GM23248 (cell line): ENCODE data around the gene KNDC1. TPM values are rescaled to one million over a fixed set of nuclear protein-coding genes. Genes with fewer than 3 reads are reported as not detected.

Experiments used
- DNase-seq: peaks from one replicate; pipeline ENCODE4 v3.0.0-alpha.2; 2015
- H2AFZ ChIP-seq: fragments of 200-600 bp; sonication (generic); 2 replicates; pipeline ENCODE4 v1.6.1; 2016; ENCODE audit warnings: antibody characterized with exemption
- H3F3A ChIP-seq: fragments of 200-600 bp; sonication (generic); 2 replicates; pipeline ENCODE4 v1.6.1; 2016; ENCODE audit warnings: mild to moderate bottlenecking, antibody characterized with exemption, mixed run types; ENCODE audit not compliant: insufficient read depth
- H3K27ac ChIP-seq: fragments of 200-600 bp; sonication (generic); 2 replicates; pipeline ENCODE4 v1.5.1; 2016; ENCODE audit warnings: mild to moderate bottlenecking
- H3K27me3 ChIP-seq: fragments of 200-600 bp; sonication (generic); replicated peaks from 2 replicates; pipeline ENCODE4 v1.6.1; 2016; ENCODE audit warnings: mild to moderate bottlenecking; ENCODE audit not compliant: insufficient read depth
- H3K36me3 ChIP-seq: fragments of 200-600 bp; sonication (generic); 2 replicates; pipeline ENCODE4 v1.6.1; 2016; ENCODE audit warnings: low read depth, mild to moderate bottlenecking
- H3K4me1 ChIP-seq: fragments of 200-600 bp; sonication (generic); 2 replicates; pipeline ENCODE4 v1.6.1; 2016; ENCODE audit warnings: mild to moderate bottlenecking; ENCODE audit not compliant: insufficient read depth
- H3K4me2 ChIP-seq: fragments of 200-600 bp; sonication (generic); one replicate; pipeline ENCODE4 v1.6.1; 2016; ENCODE audit warnings: mild to moderate bottlenecking; ENCODE audit not compliant: unreplicated experiment
- H3K4me3 ChIP-seq: fragments of 200-600 bp; sonication (generic); 2 replicates; pipeline ENCODE4 v1.5.1; 2016; ENCODE audit warnings: mild to moderate bottlenecking
- H3K79me2 ChIP-seq: fragments of 200-600 bp; sonication (generic); 2 replicates; pipeline ENCODE4 v1.6.1; 2016; ENCODE audit warnings: mild to moderate bottlenecking; ENCODE audit not compliant: insufficient read depth
- H3K9ac ChIP-seq: fragments of 200-600 bp; sonication (generic); 2 replicates; pipeline ENCODE4 v1.6.1; 2016; ENCODE audit warnings: mild to moderate bottlenecking
- H3K9me2 ChIP-seq: fragments of 200-600 bp; sonication (generic); 2 replicates; pipeline ENCODE4 v1.6.1; 2016; ENCODE audit warnings: mixed run types, mild to moderate bottlenecking, moderate library complexity; ENCODE audit not compliant: insufficient read depth
- H3K9me3 ChIP-seq: fragments of 200-600 bp; sonication (generic); one replicate; pipeline ENCODE4 v1.6.1; 2017; ENCODE audit warnings: low read depth
- H4K20me1 ChIP-seq: fragments of 200-600 bp; sonication (generic); 2 replicates; pipeline ENCODE4 v1.6.0; 2016; ENCODE audit not compliant: insufficient read depth
- EZH2 ChIP-seq: fragments of 200-600 bp; sonication (generic); IDR thresholded peaks from 2 replicates; pipeline ENCODE4 v1.6.1; 2018; ENCODE audit warnings: antibody characterized with exemption, mild to moderate bottlenecking; ENCODE audit not compliant: insufficient read depth, poor library complexity, severe bottlenecking
- EZH2phosphoT487 ChIP-seq: fragments of 200-600 bp; sonication (generic); IDR thresholded peaks from 2 replicates; pipeline ENCODE4 v1.6.1; 2018; ENCODE audit warnings: antibody characterized with exemption, moderate library complexity, mild to moderate bottlenecking, low read depth; ENCODE audit not compliant: insufficient read depth
- WGBS, 2 experiments: methylation state at CpG; one replicate each; pipeline ENCODE4 v1.1.6; 2015 to 2017; ENCODE audit warnings: low lambda C conversion rate in 2 of 2, low coverage in 1 of 2; ENCODE audit errors: missing lambda C conversion rate in 2 of 2; 5-methylcytosine and 5-hydroxymethylcytosine counted together
- in situ Hi-C: fragments of 300-500 bp; cut with MboI; formaldehyde crosslinking; loops from 2 replicates; pipeline ENCODE4 v1.15.0; 2020
- polyA plus RNA-seq: library from polyadenylated mRNA; unstranded; fragments of >200 nt; fragmentation: Nextera tagmentation; extraction: Ambion mirVana; gene quantifications from 2 replicates; pipeline ENCODE4 v1.2.1, GENCODE V29; 2016
- total RNA-seq: library from RNA; depleted of rRNA; stranded (reverse); fragments of >200 nt; shearing (Covaris generic); gene quantifications from 2 replicates; pipeline ENCODE4 v1.2.3, GENCODE V29; 2014

KNDC1 gene
- total and polyA plus RNA-seq, 2 experiments from 2014 or later = 0.44 to 0.54 TPM

- no peak overlapping the region for H3K9ac ChIP-seq
- H3K4me1 ChIP-seq = no peaks in the 10 kb centered on the region
- no peaks in the 10 kb centered on the region for H3F3A ChIP-seq
- in situ Hi-C loops = no loop called here
- no peaks in the 10 kb centered on the region for H3K9me3 ChIP-seq
- H3K9me2 ChIP-seq = no peaks in the 10 kb centered on the region
- no peak overlapping the region for H3K4me2 ChIP-seq
- no peak overlapping the region for H2AFZ ChIP-seq
- H3K4me3 ChIP-seq = no peak overlapping the region
- H4K20me1 ChIP-seq = no peaks in the 10 kb centered on the region
- no peak for DNase-seq
- 44 to 51% methylated on average over 12 to 21 of the region's 21 CpGs for WGBS, 2 experiments
- H3K79me2 ChIP-seq = no peaks in the 10 kb centered on the region
- H3K27me3 ChIP-seq = peaks cover 17% of the 10 kb centered on the region
- H3K36me3 ChIP-seq = no peaks in the 10 kb centered on the region
- no peak overlapping the region for H3K27ac ChIP-seq
- TF ChIP-seq EZH2 (no peak), EZH2phosphoT487 (no peak)
These were observed 89.2 kb downstream of the KNDC1 start for GRCh38 chr10:133249094-133249780.

DNA sequence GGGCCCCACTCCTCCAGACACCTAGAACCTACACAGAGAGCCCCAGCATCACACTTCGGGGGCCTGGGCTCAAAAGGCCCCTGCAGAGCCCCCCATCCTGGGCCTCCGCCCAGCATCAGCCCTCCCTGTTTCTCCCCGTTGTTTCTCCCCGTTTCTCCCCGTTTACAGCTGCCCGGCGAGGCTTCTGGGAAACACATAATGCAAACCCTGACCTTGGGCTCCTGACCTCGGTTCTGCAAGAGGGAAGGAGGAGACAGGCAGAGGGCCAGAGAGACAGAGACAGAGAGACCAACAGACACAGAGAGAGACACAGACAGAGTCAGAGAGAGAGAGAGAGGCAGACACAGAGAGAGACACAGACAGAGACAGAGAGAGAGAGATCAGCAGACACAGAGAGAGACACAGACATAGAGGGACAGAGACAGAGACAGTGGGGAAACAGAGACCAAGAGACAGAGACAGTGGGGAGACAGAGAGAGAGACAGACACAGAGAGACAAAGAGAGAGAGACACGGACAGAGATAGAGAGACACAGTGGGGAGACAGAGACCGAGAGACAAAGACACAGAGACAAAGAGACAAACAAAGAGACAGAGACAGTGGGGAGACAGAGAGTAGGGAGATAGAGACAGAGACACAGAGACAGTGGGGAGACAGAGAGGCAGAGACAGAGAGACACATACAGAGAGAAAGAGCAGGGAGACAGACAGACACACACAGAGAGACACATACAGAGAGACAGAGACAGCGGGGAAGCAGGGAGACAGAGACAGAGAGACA, 90.1 kb downstream of the KNDC1 start:
- peaks cover 17% of the 10 kb centered on the region for H3K27me3 ChIP-seq
- H3K4me2 ChIP-seq = no peak overlapping the region
- no peak overlapping the region for H3K9ac ChIP-seq
- H3K9me2 ChIP-seq = no peaks in the 10 kb centered on the region
- in situ Hi-C loops = no loop called here
- H3K36me3 ChIP-seq = no peaks in the 10 kb centered on the region
- TF ChIP-seq EZH2 (no peak), EZH2phosphoT487 (no peak)
- no peaks in the 10 kb centered on the region for H3K9me3 ChIP-seq
- H3K27ac ChIP-seq = no peak overlapping the region
- no peaks in the 10 kb centered on the region for H3K79me2 ChIP-seq
- H3F3A ChIP-seq = no peaks in the 10 kb centered on the region
- H4K20me1 ChIP-seq = no peaks in the 10 kb centered on the region
- WGBS, 2 experiments = 38 to 42% methylated on average over 11 of the region's 11 CpGs
- H2AFZ ChIP-seq = no peak overlapping the region
- H3K4me1 ChIP-seq = no peaks in the 10 kb centered on the region
- no peak for DNase-seq
- no peak overlapping the region for H3K4me3 ChIP-seq

- Histone ChIP-seq H4K20me1 (no peaks in the 10 kb centered on the region), H3F3A (no peaks in the 10 kb centered on the region), H3K27ac (no peak overlapping the region), H3K36me3 (no peaks in the 10 kb centered on the region), H3K9me2 (no peaks in the 10 kb centered on the region), H3K4me3 (no peak overlapping the region), H3K79me2 (no peaks in the 10 kb centered on the region), H2AFZ (no peak overlapping the region), H3K27me3 (peaks cover 11% of the 10 kb centered on the region), H3K9ac (no peak overlapping the region), H3K4me1 (no peaks in the 10 kb centered on the region), H3K4me2 (no peak overlapping the region), H3K9me3 (no peaks in the 10 kb centered on the region)
- TF ChIP-seq EZH2 = no peak
- DNase-seq = no peak
- 51 to 53% methylated on average over 26 of the region's 28 CpGs for WGBS, 2 experiments
- in situ Hi-C loops = no loop called here
These were observed 91.6 kb downstream of the KNDC1 start for GRCh38 chr10:133251388-133252222.

DNA sequence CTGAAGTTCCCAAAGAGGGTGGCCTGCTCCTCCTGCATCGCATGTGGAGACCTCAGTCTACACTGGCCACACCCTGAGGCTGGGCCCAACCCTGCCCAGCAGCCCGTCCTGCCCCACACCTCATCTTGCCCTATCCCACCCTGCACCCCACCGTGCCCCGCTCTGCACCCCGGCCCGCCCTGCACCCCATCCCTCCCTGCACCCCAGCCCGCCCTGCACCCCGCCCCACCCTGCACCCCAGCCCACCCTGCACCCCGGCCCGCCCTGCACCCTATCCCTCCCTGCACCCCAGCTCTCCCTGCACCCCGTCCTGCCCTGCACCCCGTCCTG, 92.2 kb downstream of the KNDC1 start:
- Histone ChIP-seq H3K9ac (no peak overlapping the region), H3K9me2 (no peaks in the 10 kb centered on the region), H2AFZ (no peak overlapping the region), H3F3A (no peaks in the 10 kb centered on the region), H3K27me3 (peaks cover 11% of the 10 kb centered on the region), H3K4me2 (no peak overlapping the region), H3K4me1 (no peaks in the 10 kb centered on the region), H3K4me3 (no peak overlapping the region), H3K9me3 (no peaks in the 10 kb centered on the region), H3K79me2 (no peaks in the 10 kb centered on the region), H3K27ac (no peak overlapping the region), H4K20me1 (no peaks in the 10 kb centered on the region), H3K36me3 (no peaks in the 10 kb centered on the region)
- TF ChIP-seq EZH2 (no peak), EZH2phosphoT487 (no peak)
- 63% methylated on average over 12 of the region's 12 CpGs; no CpG with 5 or more reads in 1 of the 2 experiments for WGBS, 2 experiments
- in situ Hi-C loops = no loop called here
- DNase-seq = no peak
